ENCODE data around the gene HDAC10. TPM values are rescaled to one million over a fixed set of nuclear protein-coding genes. Genes with fewer than 3 reads are reported as not detected.

The HDAC10 gene
- total RNA-seq, 1 experiment from 2014 or later, result 52.9 TPM

DNA sequence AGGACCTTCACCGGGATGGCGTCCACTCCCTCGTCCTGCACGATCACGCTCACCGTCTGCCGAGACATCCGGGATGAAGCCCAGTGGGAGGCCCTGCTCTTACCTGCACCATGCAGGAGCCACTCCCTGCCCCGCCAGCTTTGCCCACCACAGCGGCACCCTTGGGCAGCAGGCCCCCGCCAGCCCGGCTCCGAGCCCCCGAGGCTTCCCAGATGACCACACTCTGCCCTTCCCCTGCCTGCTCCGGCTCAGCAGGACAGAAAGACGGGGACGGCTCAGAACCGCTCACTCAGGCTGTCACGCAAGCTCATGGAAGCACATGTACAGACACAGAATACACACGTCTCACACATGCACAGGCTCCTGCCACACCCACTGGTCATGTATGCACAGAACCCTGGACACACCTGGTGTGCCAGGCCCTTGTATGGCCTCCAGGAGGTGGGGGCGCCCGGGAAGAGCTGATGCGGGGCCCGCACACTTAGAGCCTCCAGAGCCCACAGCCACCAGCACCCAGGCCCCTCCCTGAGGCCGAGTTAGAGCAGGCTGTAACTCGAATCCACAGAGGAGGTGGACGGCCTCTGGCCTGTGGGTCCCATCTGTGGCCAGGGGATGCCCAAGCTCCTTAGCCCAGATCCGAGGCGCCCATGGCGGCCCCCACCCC lies 28.0 kb upstream of the HDAC10 start:
- Mint-ChIP-seq H3K4me1 (ENCODE audit: low read depth, unreplicated experiment) (peaks cover 11% of the 10 kb centered on the region), H3K27me3 (ENCODE audit: unreplicated experiment) (no peaks in the 10 kb centered on the region), H3K4me3 (ENCODE audit: low read depth, unreplicated experiment) (no peak overlapping the region), H3K9me3 (ENCODE audit: low read depth, unreplicated experiment) (no peaks in the 10 kb centered on the region), H3K36me3 (ENCODE audit: insufficient read depth, unreplicated experiment) (peaks cover 87% of the 10 kb centered on the region), H3K27ac (ENCODE audit: unreplicated experiment) (no peak overlapping the region)
- intact Hi-C loops (cut with micrococcal nuclease; ENCODE audit: unreplicated experiment), result no loop called here
- TF ChIP-seq, protein P1, sequence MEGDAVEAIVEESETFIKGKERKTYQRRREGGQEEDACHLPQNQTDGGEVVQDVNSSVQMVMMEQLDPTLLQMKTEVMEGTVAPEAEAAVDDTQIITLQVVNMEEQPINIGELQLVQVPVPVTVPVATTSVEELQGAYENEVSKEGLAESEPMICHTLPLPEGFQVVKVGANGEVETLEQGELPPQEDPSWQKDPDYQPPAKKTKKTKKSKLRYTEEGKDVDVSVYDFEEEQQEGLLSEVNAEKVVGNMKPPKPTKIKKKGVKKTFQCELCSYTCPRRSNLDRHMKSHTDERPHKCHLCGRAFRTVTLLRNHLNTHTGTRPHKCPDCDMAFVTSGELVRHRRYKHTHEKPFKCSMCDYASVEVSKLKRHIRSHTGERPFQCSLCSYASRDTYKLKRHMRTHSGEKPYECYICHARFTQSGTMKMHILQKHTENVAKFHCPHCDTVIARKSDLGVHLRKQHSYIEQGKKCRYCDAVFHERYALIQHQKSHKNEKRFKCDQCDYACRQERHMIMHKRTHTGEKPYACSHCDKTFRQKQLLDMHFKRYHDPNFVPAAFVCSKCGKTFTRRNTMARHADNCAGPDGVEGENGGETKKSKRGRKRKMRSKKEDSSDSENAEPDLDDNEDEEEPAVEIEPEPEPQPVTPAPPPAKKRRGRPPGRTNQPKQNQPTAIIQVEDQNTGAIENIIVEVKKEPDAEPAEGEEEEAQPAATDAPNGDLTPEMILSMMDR (IDR thresholded peaks at IDR 0.05; ENCODE audit: unreplicated experiment), result no peak
- no TSS peak for BruUV-seq (replicated peaks)
- CTCF ChIA-PET, result interaction anchor here (1.3 kb wide), 1 partner anchor 28 kb away, joined by 4 read pairs; the partner anchor contains the start of gene PLXNB2
- DNase-seq, result no peak

DNA sequence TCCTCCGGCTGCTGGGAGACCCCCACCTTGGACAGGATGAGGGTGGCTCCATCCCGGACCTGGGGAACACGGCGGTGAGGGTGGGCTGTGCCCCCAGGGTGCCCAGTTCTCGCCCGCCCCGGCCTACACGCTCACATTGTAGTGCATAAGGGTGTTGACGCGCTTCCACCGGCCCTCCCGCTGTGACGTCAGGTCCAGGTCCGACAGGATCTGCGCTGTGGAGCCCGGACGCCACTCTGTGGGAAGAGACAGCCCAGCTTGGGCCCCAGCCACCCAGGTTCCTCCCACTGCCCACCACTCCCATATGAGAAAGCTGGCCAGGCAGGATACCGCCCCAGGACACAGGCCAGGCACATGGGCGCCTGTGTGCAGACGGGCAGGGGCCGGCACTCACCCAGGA lies 27.4 kb upstream of the HDAC10 start:
- CTCF ChIA-PET, result no interaction called here
- no peak for DNase-seq
- intact Hi-C loops (cut with micrococcal nuclease; ENCODE audit: unreplicated experiment), result no loop called here
- no peaks in the 10 kb centered on the region for H3K9me3 Mint-ChIP-seq (ENCODE audit: low read depth, unreplicated experiment)
- no TSS peak for BruUV-seq (replicated peaks)
- TF ChIP-seq, protein P1 (IDR thresholded peaks at IDR 0.05; ENCODE audit: unreplicated experiment), result peak; percentile 7
- H3K27me3 Mint-ChIP-seq (ENCODE audit: unreplicated experiment), result no peaks in the 10 kb centered on the region
- H3K36me3 Mint-ChIP-seq (ENCODE audit: insufficient read depth, unreplicated experiment), result peaks cover 88% of the 10 kb centered on the region
- H3K4me3 Mint-ChIP-seq (ENCODE audit: low read depth, unreplicated experiment), result no peak overlapping the region
- H3K4me1 Mint-ChIP-seq (ENCODE audit: low read depth, unreplicated experiment), result peaks cover 13% of the 10 kb centered on the region
- no peak overlapping the region for H3K27ac Mint-ChIP-seq (ENCODE audit: unreplicated experiment)

DNA sequence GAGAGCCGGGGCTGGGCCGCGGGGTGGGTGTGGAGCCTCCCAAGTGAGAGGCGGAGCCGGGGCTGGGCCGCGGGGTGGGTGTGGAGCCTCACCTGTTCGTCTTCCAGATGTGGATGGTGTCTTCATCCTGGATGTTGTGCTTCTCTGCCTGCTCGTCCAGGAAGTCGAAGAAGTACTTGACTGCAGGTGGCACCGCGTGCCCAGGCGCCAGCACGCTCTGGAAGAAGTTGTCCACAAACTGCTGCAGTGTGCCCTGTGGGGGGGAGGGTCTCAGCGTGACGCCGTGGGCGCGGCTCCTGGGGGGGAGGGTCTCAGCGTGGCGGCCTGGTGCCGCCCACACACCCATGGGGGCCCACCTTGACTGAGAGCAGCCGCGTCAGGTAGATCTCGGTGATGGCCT lies 26.7 kb upstream of the HDAC10 start:
- no peak overlapping the region for H3K4me3 Mint-ChIP-seq (ENCODE audit: low read depth, unreplicated experiment)
- peaks cover 10% of the 10 kb centered on the region for H3K4me1 Mint-ChIP-seq (ENCODE audit: low read depth, unreplicated experiment)
- CTCF ChIA-PET, result no interaction called here
- no TSS peak for BruUV-seq (replicated peaks)
- H3K27ac Mint-ChIP-seq (ENCODE audit: unreplicated experiment), result no peak overlapping the region
- DNase-seq, result no peak
- no peaks in the 10 kb centered on the region for H3K9me3 Mint-ChIP-seq (ENCODE audit: low read depth, unreplicated experiment)
- no peaks in the 10 kb centered on the region for H3K27me3 Mint-ChIP-seq (ENCODE audit: unreplicated experiment)
- intact Hi-C loops (cut with micrococcal nuclease; ENCODE audit: unreplicated experiment), result no loop called here
- TF ChIP-seq, protein P1 (IDR thresholded peaks at IDR 0.05; ENCODE audit: unreplicated experiment), result no peak
- H3K36me3 Mint-ChIP-seq (ENCODE audit: insufficient read depth, unreplicated experiment), result peaks cover 86% of the 10 kb centered on the region

DNA sequence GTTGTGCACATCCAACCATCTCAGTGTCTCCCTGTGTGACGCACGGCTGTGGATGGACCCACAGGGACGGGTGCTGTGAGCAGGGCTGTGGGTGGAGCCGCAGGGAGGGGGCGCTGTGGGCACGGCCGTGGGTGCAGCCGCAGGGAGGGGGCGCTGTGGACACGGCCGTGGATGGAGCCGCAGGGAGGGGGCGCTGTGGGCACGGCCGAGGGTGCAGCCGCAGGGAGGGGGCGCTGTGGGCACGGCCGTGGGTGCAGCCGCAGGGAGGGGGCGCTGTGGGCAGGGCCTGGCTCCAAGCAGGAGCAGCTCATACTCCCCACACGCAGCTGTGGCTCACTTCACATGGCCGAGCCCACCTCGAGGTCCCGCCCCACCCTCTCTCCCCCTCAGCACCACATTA lies 25.1 kb upstream of the HDAC10 start:
- TF ChIP-seq, protein P1 (IDR thresholded peaks at IDR 0.05; ENCODE audit: unreplicated experiment), result peak; percentile 81
- BruUV-seq (replicated peaks), result no TSS peak
- Mint-ChIP-seq H3K36me3 (ENCODE audit: insufficient read depth, unreplicated experiment) (peaks cover 80% of the 10 kb centered on the region), H3K4me3 (ENCODE audit: low read depth, unreplicated experiment) (no peak overlapping the region), H3K4me1 (ENCODE audit: low read depth, unreplicated experiment) (peaks cover 10% of the 10 kb centered on the region), H3K27ac (ENCODE audit: unreplicated experiment) (no peak overlapping the region), H3K27me3 (ENCODE audit: unreplicated experiment) (no peaks in the 10 kb centered on the region), H3K9me3 (ENCODE audit: low read depth, unreplicated experiment) (no peaks in the 10 kb centered on the region)
- peak; percentile 52 for DNase-seq
- intact Hi-C loops (cut with micrococcal nuclease; ENCODE audit: unreplicated experiment), result no loop called here
- CTCF ChIA-PET, result interaction anchor here (0.5 to 1.4 kb wide), 9 partner anchors 18 to 288 kb away, joined by 3 to 6 read pairs (median 4); no protein-coding TSS in a partner anchor
